Tibial artery (tissue), 4 donors: Measurements from ENCODE around the gene AHDC1.

Source experiments
- DNase-seq, 2 donors: peaks; one replicate each; pipeline ENCODE4 v3.0.0-alpha.2; 2019
- H3K27ac ChIP-seq, 2 donors: fragments of 200-600 bp; sonication (generic) in 1 of 2; 1 replicate in 1 of 2; 2 replicates in 1 of 2; pipeline ENCODE4 v1.5.1; 2018 to 2019; ENCODE audit warnings: mild to moderate bottlenecking in 1 of 2
- H3K27me3 ChIP-seq, 2 donors: fragments of 200-600 bp; sonication (generic) in 1 of 2; one replicate each; pipeline versions ENCODE4 v1.5.1 to v1.6.0; 2016 to 2019
- H3K36me3 ChIP-seq, 3 donors: fragments of 200-600 bp; sonication (generic) in 2 of 3; one replicate each; pipeline ENCODE4 v1.5.1; 2016 to 2019; ENCODE audit warnings: mild to moderate bottlenecking in 2 of 3
- H3K4me1 ChIP-seq, 4 donors: fragments of 200-600 bp; sonication (generic) in 2 of 4; 1 replicate in 3 of 4; 2 replicates in 1 of 4; pipeline ENCODE4 v1.5.1; 2016 to 2019
- H3K4me3 ChIP-seq, 2 donors: fragments of 200-600 bp; sonication (generic) in 1 of 2; 1 replicate in 1 of 2; 2 replicates in 1 of 2; pipeline ENCODE4 v1.5.1; 2018 to 2019; ENCODE audit warnings: mild to moderate bottlenecking in 2 of 2
- H3K9me3 ChIP-seq, 3 donors: fragments of 200-600 bp; sonication (generic) in 1 of 3; one replicate each; pipeline ENCODE4 v1.5.1; 2016 to 2019
- CTCF ChIP-seq, 2 experiments: fragments of 200-600 bp in 1 of 2; fragments of 450-650 bp in 1 of 2; IDR thresholded peaks; one replicate each; pipeline ENCODE4 v1.5.1; 2017 to 2019; ENCODE audit warnings: antibody characterized with exemption in 2 of 2, mild to moderate bottlenecking in 1 of 2, moderate library complexity in 1 of 2
- intact Hi-C: fragments of 100-400 bp; cut with DNase I; formaldehyde crosslinking; loops from one replicate; pipeline ENCODE4 v1.15.0; 2023; ENCODE audit warnings: low total_unique reads

AHDC1 gene

DNA sequence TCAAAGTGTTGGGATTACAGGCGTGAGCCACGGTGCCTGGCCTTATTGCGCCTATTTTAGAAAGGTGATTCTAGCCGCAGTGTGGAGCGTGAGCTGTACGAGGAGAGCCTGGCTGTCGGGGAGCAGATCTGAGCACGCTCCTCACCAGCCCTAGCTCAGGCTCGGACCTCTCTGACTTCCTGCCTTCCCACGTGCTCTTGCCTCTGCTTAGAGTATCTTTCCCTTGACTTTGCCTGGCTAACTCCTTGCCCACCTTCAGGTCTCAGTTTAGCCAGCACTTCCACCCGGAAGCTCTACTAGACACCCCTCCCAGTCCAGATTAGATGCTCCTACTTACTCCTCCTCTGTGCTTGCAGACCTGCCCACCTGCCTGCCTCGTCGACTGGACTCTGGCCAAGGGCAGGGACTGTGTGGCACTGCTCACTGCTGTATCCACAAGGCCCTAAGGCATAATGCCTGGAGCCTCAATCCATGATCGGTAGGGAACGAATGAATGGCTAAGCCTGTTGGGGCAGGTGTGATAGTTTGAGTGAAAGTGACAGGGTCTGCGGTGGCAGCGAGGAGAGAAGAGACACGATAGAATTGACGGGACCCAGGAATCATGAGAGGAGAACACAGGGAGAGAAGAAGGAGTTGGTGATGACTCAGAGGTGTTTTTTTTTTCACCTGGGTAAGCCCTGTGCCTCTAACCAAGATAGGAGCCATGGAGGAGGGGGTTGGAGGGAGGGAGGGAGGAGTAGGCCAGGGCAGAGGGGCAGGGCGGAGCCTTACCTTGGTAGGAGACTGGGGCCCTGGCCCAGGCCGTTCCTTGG is 85.8 kb downstream of the AHDC1 start:
- intact Hi-C loops, result no loop called here
- H3K4me3 ChIP-seq, result no peak overlapping the region
- no peaks in the 10 kb centered on the region for H3K9me3 ChIP-seq
- H3K27me3 ChIP-seq, result no peaks in the 10 kb centered on the region
- H3K27ac ChIP-seq, result no peak overlapping the region
- no peak for TF ChIP-seq CTCF (IDR thresholded peaks at IDR 0.05)
- DNase-seq, result no peak
- H3K4me1 ChIP-seq, result peaks cover 8 to 47% (median 43%) of the 10 kb centered on the region in 4 donors
- no peaks in the 10 kb centered on the region for H3K36me3 ChIP-seq

- Histone ChIP-seq H3K36me3 (no peaks in the 10 kb centered on the region), H3K4me1 (peaks cover 8 to 39% (median 35%) of the 10 kb centered on the region in 4 donors), H3K4me3 (no peak overlapping the region), H3K27me3 (no peaks in the 10 kb centered on the region), H3K9me3 (no peaks in the 10 kb centered on the region), H3K27ac (no peak overlapping the region)
- no peak for TF ChIP-seq CTCF (IDR thresholded peaks at IDR 0.05)
- intact Hi-C loops, result no loop called here
- DNase-seq, result no peak
Observed at GRCh38 chr1:27517301-27517700, 86.6 kb downstream of the AHDC1 start.

- TF ChIP-seq CTCF (IDR thresholded peaks at IDR 0.05), result no peak
- H3K4me3 ChIP-seq, result no peak overlapping the region
- DNase-seq, result no peak
- H3K36me3 ChIP-seq, result no peaks in the 10 kb centered on the region
- intact Hi-C loops, result no loop called here
- no peak overlapping the region for H3K27ac ChIP-seq
- peaks cover 0 to 22% (median 18%) of the 10 kb centered on the region in 4 donors for H3K4me1 ChIP-seq
- no peaks in the 10 kb centered on the region for H3K27me3 ChIP-seq
- H3K9me3 ChIP-seq, result no peaks in the 10 kb centered on the region
Observed at GRCh38 chr1:27515626-27516025, 88.3 kb downstream of the AHDC1 start.

DNA sequence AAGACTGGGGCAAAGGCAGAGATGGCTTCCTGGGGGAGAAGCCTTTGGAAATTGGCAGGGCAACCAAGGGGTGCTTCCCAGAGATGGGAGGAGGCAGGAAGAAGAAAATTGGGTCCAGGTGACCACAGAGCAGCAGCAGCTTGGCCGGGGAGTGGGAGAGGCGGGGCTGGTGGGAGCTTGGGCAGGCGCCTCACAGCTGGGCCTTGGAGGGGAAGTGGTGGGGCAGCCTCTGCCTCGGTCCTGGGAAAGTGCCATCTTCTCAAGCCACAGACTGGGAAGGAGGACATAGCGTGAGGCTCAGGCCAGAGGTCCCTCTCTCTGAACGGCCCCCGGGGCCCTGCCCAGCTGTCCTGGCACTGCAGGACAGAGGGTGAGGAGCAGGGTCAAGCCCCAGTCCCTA is 90.0 kb downstream of the AHDC1 start:
- Histone ChIP-seq H3K4me1 (peaks cover 0 to 6% (median 2%) of the 10 kb centered on the region in 4 donors), H3K27me3 (no peaks in the 10 kb centered on the region), H3K9me3 (no peaks in the 10 kb centered on the region), H3K4me3 (no peak overlapping the region), H3K27ac (peak overlapping the region; percentile 29 to 32), H3K36me3 (no peaks in the 10 kb centered on the region)
- intact Hi-C loops, result no loop called here
- TF ChIP-seq CTCF (IDR thresholded peaks at IDR 0.05), result no peak
- peak in 1 of 2 donors; percentile 61 for DNase-seq

GRCh38 chr1:27513528-27513927 is 90.4 kb downstream of the AHDC1 start:
- DNase-seq, result no peak
- Histone ChIP-seq H3K36me3 (no peaks in the 10 kb centered on the region), H3K9me3 (no peaks in the 10 kb centered on the region), H3K27ac (peak overlapping the region; percentile 29 to 32), H3K4me1 (peaks cover 0 to 6% (median 2%) of the 10 kb centered on the region in 4 donors), H3K27me3 (no peaks in the 10 kb centered on the region), H3K4me3 (no peak overlapping the region)
- no peak for TF ChIP-seq CTCF (IDR thresholded peaks at IDR 0.05)
- intact Hi-C loops, result no loop called here
